Aorta (tissue), 5 donors: ENCODE results near the gene DSG2. TPM values are rescaled to one million over a fixed set of nuclear protein-coding genes. Genes with fewer than 3 reads are reported as not detected.

Experiments used
- ATAC-seq: fragments of 200-7000 bp; cut with Tn5 transposase; one replicate; pipeline ENCODE4 v1.9.1; 2022; ENCODE audit warnings: moderate library complexity; ENCODE audit not compliant: low FRiP score
- DNase-seq, 2 donors: peaks; one replicate each; pipeline ENCODE4 v3.0.0-alpha.2; 2020
- H3K27ac ChIP-seq, 2 donors: one replicate each; pipeline ENCODE4 v1.5.1; 2013; ENCODE audit warnings: low read length in 2 of 2, mild to moderate bottlenecking in 2 of 2, moderate library complexity in 2 of 2, control low read depth in 1 of 2, inconsistent platforms in 1 of 2, low read depth in 1 of 2
- H3K27me3 ChIP-seq, 2 donors: one replicate each; pipeline ENCODE4 v1.6.1; 2013; ENCODE audit warnings: control low read depth in 1 of 2, low read length in 1 of 2, mild to moderate bottlenecking in 1 of 2, moderate library complexity in 1 of 2; ENCODE audit not compliant: insufficient read depth in 2 of 2, control insufficient read depth in 1 of 2
- H3K36me3 ChIP-seq, 2 donors: one replicate each; pipeline ENCODE4 v1.6.1; 2013; ENCODE audit warnings: control low read depth in 1 of 2, low read length in 1 of 2, mild to moderate bottlenecking in 1 of 2; ENCODE audit not compliant: insufficient read depth in 2 of 2, control insufficient read depth in 1 of 2
- H3K4me1 ChIP-seq, 2 donors: one replicate each; pipeline ENCODE4 v1.6.1; 2013; ENCODE audit warnings: low read length in 2 of 2, control low read depth in 1 of 2, mild to moderate bottlenecking in 1 of 2, moderate library complexity in 1 of 2; ENCODE audit not compliant: insufficient read depth in 2 of 2, control insufficient read depth in 1 of 2
- H3K4me3 ChIP-seq, 2 donors: one replicate each; pipeline ENCODE4 v1.5.1; 2013; ENCODE audit warnings: low read length in 2 of 2, control low read depth in 1 of 2, mild to moderate bottlenecking in 1 of 2
- H3K9me3 ChIP-seq: one replicate; pipeline ENCODE4 v1.6.1; 2013; ENCODE audit warnings: mild to moderate bottlenecking, low read length; ENCODE audit not compliant: control insufficient read depth
- WGBS, 2 donors: extraction: QIAGEN DNeasy Blood & Tissue Kit; methylation state at CpG; one replicate each; pipeline ENCODE4 v1.1.7; 2013; 5-methylcytosine and 5-hydroxymethylcytosine counted together
- intact Hi-C, 2 donors: fragments of 100-400 bp; cut with DNase I; formaldehyde crosslinking; loops; one replicate each; pipeline versions ENCODE4 v1.14.2 to v1.15.0; 2022
- polyA plus RNA-seq, 2 donors: library from polyadenylated mRNA; stranded (reverse); fragments of 200-250 nt; gene quantifications; one replicate each; pipeline ENCODE4 v1.2.3, GENCODE V29; 2013
- total RNA-seq, 2 donors: library from RNA; stranded (reverse); fragmentation: NEBNext Ultra II Directional; extraction: Animal tissue kit (Norgen Biotek cat#: 25700); gene quantifications; one replicate each; pipeline ENCODE4 v1.2.1, GENCODE V29; 2021
- donor health status: healthy with polysubstance abuse.
- donor health status: Bipolar disorder and iron deficiency.
- donor health status: DM: no; HTN: no; CAD: no.
- donor health status: DM: no; HTN: no; CAD: no.
- donor health status: DM: yes; HTN: yes; CAD: no.

DSG2 gene
- total and polyA plus RNA-seq, 4 donors = 0.10 to 4.7 (median 3.8) TPM

- Histone ChIP-seq H3K9me3 (no peaks in the 10 kb centered on the region), H3K4me1 (no peaks in the 10 kb centered on the region), H3K4me3 (no peak overlapping the region), H3K27me3 (no peaks in the 10 kb centered on the region), H3K36me3 (no peaks in the 10 kb centered on the region), H3K27ac (no peak overlapping the region)
- ATAC-seq (no peak), DNase-seq (no peak)
- intact Hi-C loops = no loop called here
- WGBS, 2 donors = 93 to 96% methylated on average over 5 of the region's 5 CpGs
These were observed 85.3 kb downstream of the DSG2 start for GRCh38 chr18:31583185-31583854.

- Histone ChIP-seq H3K36me3 (no peaks in the 10 kb centered on the region), H3K27ac (no peak overlapping the region), H3K4me1 (no peaks in the 10 kb centered on the region), H3K27me3 (no peaks in the 10 kb centered on the region), H3K4me3 (no peak overlapping the region), H3K9me3 (no peaks in the 10 kb centered on the region)
- intact Hi-C loops = no loop called here
- DNase-seq = no peak
- 89 to 95% methylated on average over 5 of the region's 5 CpGs for WGBS, 2 donors
- ATAC-seq = no peak
These were observed 88.0 kb downstream of the DSG2 start for GRCh38 chr18:31585991-31586390.

GRCh38 chr18:31586616-31587015 is 88.6 kb downstream of the DSG2 start:
- intact Hi-C loops = no loop called here
- H3K9me3 ChIP-seq = no peaks in the 10 kb centered on the region
- H3K27ac ChIP-seq = no peak overlapping the region
- no peaks in the 10 kb centered on the region for H3K4me1 ChIP-seq
- DNase-seq (no peak), ATAC-seq (no peak)
- 70 to 80% methylated on average over 5 of the region's 5 CpGs for WGBS, 2 donors
- H3K27me3 ChIP-seq = no peaks in the 10 kb centered on the region
- H3K36me3 ChIP-seq = no peaks in the 10 kb centered on the region
- no peak overlapping the region for H3K4me3 ChIP-seq

- no peaks in the 10 kb centered on the region for H3K36me3 ChIP-seq
- 80 to 86% methylated on average over 4 of the region's 4 CpGs for WGBS, 2 donors
These were observed 89.6 kb downstream of the DSG2 start for GRCh38 chr18:31587529-31587928.

GRCh38 chr18:31590570-31590969 is 92.6 kb downstream of the DSG2 start:
- DNase-seq (no peak), ATAC-seq (no peak)
- intact Hi-C loops = no loop called here
- Histone ChIP-seq H3K4me1 (no peaks in the 10 kb centered on the region), H3K27me3 (no peaks in the 10 kb centered on the region), H3K36me3 (no peaks in the 10 kb centered on the region), H3K4me3 (no peak overlapping the region), H3K9me3 (no peaks in the 10 kb centered on the region), H3K27ac (no peak overlapping the region)
- WGBS, 2 donors = 82 to 89% methylated on average over 8 of the region's 8 CpGs

More at GRCh38 chr18:31587529-31587928, 89.6 kb downstream of the DSG2 start:
- ATAC-seq = no peak
- no peaks in the 10 kb centered on the region for H3K27me3 ChIP-seq
- no peaks in the 10 kb centered on the region for H3K9me3 ChIP-seq
- no peaks in the 10 kb centered on the region for H3K4me1 ChIP-seq
- H3K4me3 ChIP-seq = no peak overlapping the region
- intact Hi-C loops = no loop called here
- DNase-seq = no peak
- no peak overlapping the region for H3K27ac ChIP-seq

GRCh38 chr18:31591113-31591512 is 93.1 kb downstream of the DSG2 start:
- Histone ChIP-seq H3K27ac (no peak overlapping the region), H3K36me3 (no peaks in the 10 kb centered on the region), H3K4me3 (no peak overlapping the region), H3K27me3 (no peaks in the 10 kb centered on the region), H3K9me3 (no peaks in the 10 kb centered on the region), H3K4me1 (no peaks in the 10 kb centered on the region)
- intact Hi-C loops = no loop called here
- WGBS, 2 donors = 62 to 69% methylated on average over 2 of the region's 2 CpGs
- DNase-seq (no peak), ATAC-seq (no peak)

GRCh38 chr18:31591628-31592027 is 93.7 kb downstream of the DSG2 start, which contains the start of gene TTR:
Gene TTR (plus strand): TSS chr18:31591877. CDS start chr18:31591903, 26 bp downstream.
- no peak within 1 kb of the TSS for H3K27ac ChIP-seq
- no peaks in the 10 kb centered on the region for H3K9me3 ChIP-seq
- no peaks in the 10 kb centered on the region for H3K27me3 ChIP-seq
- no peak within 1 kb of the TSS for H3K4me3 ChIP-seq
- intact Hi-C loops = no loop called here
- WGBS, 2 donors = 42 to 48% methylated on average over 5 of the region's 5 CpGs
- H3K36me3 ChIP-seq = no peaks in the 10 kb centered on the region
- no peak for DNase-seq
- no peaks in the 10 kb centered on the region for H3K4me1 ChIP-seq
- no peak for ATAC-seq

- H3K36me3 ChIP-seq = no peaks in the 10 kb centered on the region
- ATAC-seq (no peak), DNase-seq (no peak)
- no peak overlapping the region for H3K4me3 ChIP-seq
- no peaks in the 10 kb centered on the region for H3K4me1 ChIP-seq
- no peaks in the 10 kb centered on the region for H3K27me3 ChIP-seq
- intact Hi-C loops = no loop called here
- H3K27ac ChIP-seq = no peak overlapping the region
- WGBS, 2 donors = 61 to 69% methylated on average over 10 of the region's 10 CpGs
- H3K9me3 ChIP-seq = no peaks in the 10 kb centered on the region
These were observed 94.7 kb downstream of the DSG2 start for GRCh38 chr18:31592506-31593157.
